ENCODE results near the gene MCM3. TPM values are rescaled to one million over a fixed set of nuclear protein-coding genes. Genes with fewer than 3 reads are reported as not detected.

Gene MCM3
- total RNA-seq, 1 experiment from 2014 or later, result 276 TPM

Other genes with a start within 250 kb of the MCM3 start
- 0.09 to 0.15 TPM (median 0.09 TPM) in 3 replicates for gene PKHD1, start 197.1 kb downstream of the MCM3 start, total RNA-seq (2021)
- not detected in 3 replicates for gene IL17A, start 98.4 kb downstream of the MCM3 start, total RNA-seq (2021)
- not detected in 3 replicates for gene IL17F, start 40.2 kb downstream of the MCM3 start, total RNA-seq (2021)
- gene PAQR8, start 77.4 kb upstream of the MCM3 start, total RNA-seq (2021), result 11.1 to 12.5 TPM (median 11.7 TPM) in 3 replicates
- 13.4 to 19.2 TPM (median 15.5 TPM) in 3 replicates for gene EFHC1, start 135.6 kb upstream of the MCM3 start, total RNA-seq (2021)

Measured in WTC11 (cell line).